Liver (tissue), 9 donors: Measurements from ENCODE around the gene TRERF1. TPM values are rescaled to one million over a fixed set of nuclear protein-coding genes. Genes with fewer than 3 reads are reported as not detected.

Source experiments
- DNase-seq: peaks from one replicate; pipeline ENCODE4 v3.0.0-alpha.2; 2017; ENCODE audit warnings: low spot score
- H3K27ac ChIP-seq, 2 donors: one replicate each; pipeline ENCODE4 v1.7.0; 2013; ENCODE audit warnings: inconsistent platforms in 2 of 2, low read length in 2 of 2, control low read depth in 1 of 2, low read depth in 1 of 2, mild to moderate bottlenecking in 1 of 2
- H3K27me3 ChIP-seq, 4 donors: one replicate each; pipeline versions ENCODE4 v1.6.1 to v1.7.0; 2013; ENCODE audit warnings: low read length in 3 of 4, inconsistent platforms in 1 of 4, mild to moderate bottlenecking in 1 of 4, moderate library complexity in 1 of 4; ENCODE audit not compliant: control insufficient read depth in 4 of 4, insufficient read depth in 4 of 4
- H3K36me3 ChIP-seq, 4 donors: one replicate each; pipeline versions ENCODE4 v1.6.1 to v1.7.0; 2013; ENCODE audit warnings: low read length in 3 of 4, mild to moderate bottlenecking in 3 of 4, low read depth in 1 of 4, moderate library complexity in 1 of 4; ENCODE audit not compliant: control insufficient read depth in 4 of 4, insufficient read depth in 3 of 4
- H3K4me1 ChIP-seq, 4 donors: one replicate each; pipeline versions ENCODE4 v1.6.1 to v1.7.0; 2013; ENCODE audit warnings: low read length in 3 of 4, mild to moderate bottlenecking in 3 of 4, moderate library complexity in 1 of 4; ENCODE audit not compliant: control insufficient read depth in 4 of 4, insufficient read depth in 4 of 4
- H3K4me3 ChIP-seq, 3 donors: one replicate each; pipeline versions ENCODE4 v1.6.1 to v1.7.0; 2013; ENCODE audit warnings: low read length in 3 of 3, control low read depth in 1 of 3, low read depth in 1 of 3, mild to moderate bottlenecking in 1 of 3
- H3K9ac ChIP-seq, 2 donors: one replicate each; pipeline ENCODE4 v1.7.0; 2013; ENCODE audit warnings: low read length in 2 of 2, mild to moderate bottlenecking in 2 of 2, moderate library complexity in 2 of 2, control low read depth in 1 of 2, low read depth in 1 of 2
- H3K9me3 ChIP-seq, 4 donors: one replicate each; pipeline versions ENCODE4 v1.6.1 to v1.7.0; 2013; ENCODE audit warnings: low read length in 3 of 4; ENCODE audit not compliant: control insufficient read depth in 4 of 4
- ATF3 ChIP-seq: IDR thresholded peaks from 2 replicates; pipeline ENCODE4 v1.6.1; 2016; ENCODE audit warnings: antibody characterized with exemption
- CTCF ChIP-seq: fragments of 150-350 bp; IDR thresholded peaks from 2 replicates; pipeline ENCODE4 v1.5.1; 2017; ENCODE audit warnings: improper control_type of control experiment, low read depth, low read length; ENCODE audit not compliant: missing input control
- EGR1 ChIP-seq, 2 donors: IDR thresholded peaks; 2 replicates each; pipeline ENCODE4 v1.6.1; 2016 to 2018; ENCODE audit warnings: antibody characterized with exemption in 2 of 2, low read depth in 2 of 2
- FOXA1 ChIP-seq: IDR thresholded peaks from 2 replicates; pipeline ENCODE4 v1.6.1; 2016; ENCODE audit warnings: antibody characterized with exemption
- FOXA2 ChIP-seq: IDR thresholded peaks from 2 replicates; pipeline ENCODE4 v1.6.1; 2016; ENCODE audit warnings: antibody characterized with exemption
- HNF4A ChIP-seq, 2 donors: conservative IDR thresholded peaks; 2 replicates each; pipeline ENCODE4 v1.6.1; 2016; ENCODE audit warnings: antibody characterized with exemption in 2 of 2, mild to moderate bottlenecking in 2 of 2
- HNF4G ChIP-seq: IDR thresholded peaks from 2 replicates; pipeline ENCODE4 v1.6.1; 2016; ENCODE audit warnings: antibody characterized with exemption
- JUND ChIP-seq, 2 donors: IDR thresholded peaks; 2 replicates each; pipeline ENCODE4 v1.6.1; 2016; ENCODE audit warnings: antibody characterized with exemption in 2 of 2
- MAX ChIP-seq: IDR thresholded peaks from 2 replicates; pipeline ENCODE4 v1.6.1; 2016; ENCODE audit warnings: antibody characterized with exemption
- NR2F2 ChIP-seq: IDR thresholded peaks from 2 replicates; pipeline ENCODE4 v1.6.1; 2016; ENCODE audit warnings: antibody characterized with exemption
- RAD21 ChIP-seq, 2 donors: IDR thresholded peaks; 2 replicates each; pipeline ENCODE4 v1.6.1; 2016; ENCODE audit warnings: antibody characterized with exemption in 2 of 2, mild to moderate bottlenecking in 2 of 2
- RXRA ChIP-seq, 2 donors: IDR thresholded peaks; 2 replicates each; pipeline ENCODE4 v1.6.1; 2017 to 2018; ENCODE audit warnings: antibody characterized with exemption in 2 of 2, mild to moderate bottlenecking in 1 of 2
- SP1 ChIP-seq: IDR thresholded peaks from 2 replicates; pipeline ENCODE4 v1.6.1; 2018; ENCODE audit warnings: antibody characterized with exemption, mild to moderate bottlenecking
- TAF1 ChIP-seq: conservative IDR thresholded peaks from 2 replicates; pipeline ENCODE4 v1.6.1; 2016; ENCODE audit warnings: antibody characterized with exemption, mild to moderate bottlenecking
- YY1 ChIP-seq: IDR thresholded peaks from 2 replicates; pipeline ENCODE4 v1.6.1; 2016; ENCODE audit warnings: antibody characterized with exemption, mild to moderate bottlenecking
- WGBS: extraction: QIAGEN DNeasy Blood & Tissue Kit; methylation state at CpG from one replicate; pipeline ENCODE4 v1.1.7; 2013; 5-methylcytosine and 5-hydroxymethylcytosine counted together
- polyA plus RNA-seq, 2 donors: library from polyadenylated mRNA; stranded (reverse) in 1 of 2; unstranded in 1 of 2; fragments of 200-250 nt in 1 of 2; fragments of >200 nt in 1 of 2; fragmentation: Nextera tagmentation in 1 of 2; extraction: Ambion mirVana in 1 of 2; gene quantifications; one replicate each; pipeline versions ENCODE4 v1.2.1 to v1.2.3, GENCODE V29; 2013 to 2015
- total RNA-seq, 2 donors: library from RNA; depleted of rRNA; stranded (reverse); fragments of >200 nt; gene quantifications; one replicate each; pipeline ENCODE4 v1.2.3, GENCODE V29; 2014
- TF ChIP-seq, protein P1 (sequence below): IDR thresholded peaks from 2 replicates; pipeline ENCODE4 v1.6.1; 2016; ENCODE audit warnings: antibody characterized with exemption
- TF ChIP-seq, protein P2 (sequence below): IDR thresholded peaks from 2 replicates; pipeline ENCODE4 v1.6.1; 2016; ENCODE audit warnings: antibody characterized with exemption, mild to moderate bottlenecking
- donor health status: healthy.
- donor health status: healthy.
- donor health status: healthy.
- donor health status: healthy.
- donor health status: healthy.

TRERF1 gene
- total and polyA plus RNA-seq, 4 donors = 0.33 to 1.3 (median 0.68) TPM

DNA sequence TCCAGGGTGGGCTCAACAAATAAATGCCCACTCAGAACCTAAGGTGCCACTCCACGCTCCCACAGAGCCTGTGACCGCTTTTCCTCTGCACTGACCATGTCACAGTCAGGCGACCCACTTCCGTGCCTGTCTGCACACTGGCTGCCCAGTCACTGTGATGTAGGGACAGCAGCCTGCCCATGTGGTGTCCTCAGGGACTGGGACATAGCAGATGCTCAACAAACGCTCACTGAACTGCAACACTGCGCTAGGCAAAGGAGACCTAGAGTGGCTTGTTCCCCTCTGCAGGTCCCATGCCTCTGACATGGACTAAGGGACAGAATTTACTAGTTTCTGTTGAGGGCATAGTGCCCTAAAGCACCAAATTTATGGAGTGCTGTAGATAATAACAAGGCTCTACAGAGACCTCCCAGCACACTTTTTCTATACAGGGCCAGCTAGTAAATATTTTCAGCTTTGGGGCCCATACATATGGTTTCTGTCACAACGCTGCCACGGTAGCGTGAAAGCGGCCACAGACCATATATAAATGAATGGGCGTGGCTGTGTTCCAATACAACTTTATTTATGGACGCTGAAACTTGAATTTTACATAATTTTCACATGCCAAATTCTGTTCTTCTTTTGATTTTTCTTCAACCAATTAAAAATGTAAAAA, 176.2 kb downstream of the TRERF1 start:
- peaks cover 0 to 4% (median 0%) of the 10 kb centered on the region in 4 donors for H3K4me1 ChIP-seq
- TF ChIP-seq SP1 = no peak
- no peak for TF ChIP-seq NR2F2
- TF ChIP-seq FOXA2 = no peak
- TF ChIP-seq RAD21 (IDR thresholded peaks at IDR 0.05) = no peak
- TF ChIP-seq, protein P1, sequence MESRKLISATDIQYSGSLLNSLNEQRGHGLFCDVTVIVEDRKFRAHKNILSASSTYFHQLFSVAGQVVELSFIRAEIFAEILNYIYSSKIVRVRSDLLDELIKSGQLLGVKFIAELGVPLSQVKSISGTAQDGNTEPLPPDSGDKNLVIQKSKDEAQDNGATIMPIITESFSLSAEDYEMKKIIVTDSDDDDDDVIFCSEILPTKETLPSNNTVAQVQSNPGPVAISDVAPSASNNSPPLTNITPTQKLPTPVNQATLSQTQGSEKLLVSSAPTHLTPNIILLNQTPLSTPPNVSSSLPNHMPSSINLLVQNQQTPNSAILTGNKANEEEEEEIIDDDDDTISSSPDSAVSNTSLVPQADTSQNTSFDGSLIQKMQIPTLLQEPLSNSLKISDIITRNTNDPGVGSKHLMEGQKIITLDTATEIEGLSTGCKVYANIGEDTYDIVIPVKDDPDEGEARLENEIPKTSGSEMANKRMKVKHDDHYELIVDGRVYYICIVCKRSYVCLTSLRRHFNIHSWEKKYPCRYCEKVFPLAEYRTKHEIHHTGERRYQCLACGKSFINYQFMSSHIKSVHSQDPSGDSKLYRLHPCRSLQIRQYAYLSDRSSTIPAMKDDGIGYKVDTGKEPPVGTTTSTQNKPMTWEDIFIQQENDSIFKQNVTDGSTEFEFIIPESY = no peak
- no peak for TF ChIP-seq HNF4A (conservative IDR thresholded peaks at IDR 0.05)
- no peak for TF ChIP-seq CTCF
- TF ChIP-seq ATF3 = no peak
- TF ChIP-seq RXRA (IDR thresholded peaks at IDR 0.05) = no peak
- no peak for TF ChIP-seq YY1
- no peak for TF ChIP-seq TAF1
- no peak for TF ChIP-seq FOXA1
- no peak for TF ChIP-seq JUND (IDR thresholded peaks at IDR 0.05)
- TF ChIP-seq MAX = no peak
- TF ChIP-seq, protein P2, sequence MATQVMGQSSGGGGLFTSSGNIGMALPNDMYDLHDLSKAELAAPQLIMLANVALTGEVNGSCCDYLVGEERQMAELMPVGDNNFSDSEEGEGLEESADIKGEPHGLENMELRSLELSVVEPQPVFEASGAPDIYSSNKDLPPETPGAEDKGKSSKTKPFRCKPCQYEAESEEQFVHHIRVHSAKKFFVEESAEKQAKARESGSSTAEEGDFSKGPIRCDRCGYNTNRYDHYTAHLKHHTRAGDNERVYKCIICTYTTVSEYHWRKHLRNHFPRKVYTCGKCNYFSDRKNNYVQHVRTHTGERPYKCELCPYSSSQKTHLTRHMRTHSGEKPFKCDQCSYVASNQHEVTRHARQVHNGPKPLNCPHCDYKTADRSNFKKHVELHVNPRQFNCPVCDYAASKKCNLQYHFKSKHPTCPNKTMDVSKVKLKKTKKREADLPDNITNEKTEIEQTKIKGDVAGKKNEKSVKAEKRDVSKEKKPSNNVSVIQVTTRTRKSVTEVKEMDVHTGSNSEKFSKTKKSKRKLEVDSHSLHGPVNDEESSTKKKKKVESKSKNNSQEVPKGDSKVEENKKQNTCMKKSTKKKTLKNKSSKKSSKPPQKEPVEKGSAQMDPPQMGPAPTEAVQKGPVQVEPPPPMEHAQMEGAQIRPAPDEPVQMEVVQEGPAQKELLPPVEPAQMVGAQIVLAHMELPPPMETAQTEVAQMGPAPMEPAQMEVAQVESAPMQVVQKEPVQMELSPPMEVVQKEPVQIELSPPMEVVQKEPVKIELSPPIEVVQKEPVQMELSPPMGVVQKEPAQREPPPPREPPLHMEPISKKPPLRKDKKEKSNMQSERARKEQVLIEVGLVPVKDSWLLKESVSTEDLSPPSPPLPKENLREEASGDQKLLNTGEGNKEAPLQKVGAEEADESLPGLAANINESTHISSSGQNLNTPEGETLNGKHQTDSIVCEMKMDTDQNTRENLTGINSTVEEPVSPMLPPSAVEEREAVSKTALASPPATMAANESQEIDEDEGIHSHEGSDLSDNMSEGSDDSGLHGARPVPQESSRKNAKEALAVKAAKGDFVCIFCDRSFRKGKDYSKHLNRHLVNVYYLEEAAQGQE = no peak
- TF ChIP-seq HNF4G = no peak
- TF ChIP-seq EGR1 (IDR thresholded peaks at IDR 0.05; ENCODE audit: low read depth in 2 of 2) = no peak
- no peak overlapping the region for H3K9ac ChIP-seq
- H3K27ac ChIP-seq = no peak overlapping the region
- H3K9me3 ChIP-seq = no peaks in the 10 kb centered on the region
- no peak overlapping the region for H3K4me3 ChIP-seq
- no peaks in the 10 kb centered on the region for H3K36me3 ChIP-seq
- WGBS = 94% methylated on average over 12 of the region's 12 CpGs
- H3K27me3 ChIP-seq = no peaks in the 10 kb centered on the region
- DNase-seq = no peak
